Sigmoid colon (tissue), 4 donors: ENCODE results near the gene CELA2A.

Source experiments
- EP300 ChIP-seq, 4 donors: sonication (generic); formaldehyde crosslinking; IDR thresholded peaks; one replicate each; pipeline ENCODE4 v1.6.1; 2017; ENCODE audit warnings: antibody characterized with exemption in 4 of 4
- POLR2A ChIP-seq, 2 donors: fragments of 450-650 bp; IDR thresholded peaks; one replicate each; pipeline ENCODE4 v1.6.1; 2016; ENCODE audit warnings: antibody characterized with exemption in 2 of 2, mild to moderate bottlenecking in 2 of 2, moderate library complexity in 2 of 2
- TF ChIP-seq, protein P1 (sequence below), 4 experiments: fragments of 450-650 bp in 3 of 4; fragments of 200-600 bp in 1 of 4; IDR thresholded peaks; one replicate each; pipeline ENCODE4 v1.5.1; 2016 to 2019; ENCODE audit warnings: antibody characterized with exemption in 4 of 4, mild to moderate bottlenecking in 3 of 4, moderate library complexity in 2 of 4

DNA sequence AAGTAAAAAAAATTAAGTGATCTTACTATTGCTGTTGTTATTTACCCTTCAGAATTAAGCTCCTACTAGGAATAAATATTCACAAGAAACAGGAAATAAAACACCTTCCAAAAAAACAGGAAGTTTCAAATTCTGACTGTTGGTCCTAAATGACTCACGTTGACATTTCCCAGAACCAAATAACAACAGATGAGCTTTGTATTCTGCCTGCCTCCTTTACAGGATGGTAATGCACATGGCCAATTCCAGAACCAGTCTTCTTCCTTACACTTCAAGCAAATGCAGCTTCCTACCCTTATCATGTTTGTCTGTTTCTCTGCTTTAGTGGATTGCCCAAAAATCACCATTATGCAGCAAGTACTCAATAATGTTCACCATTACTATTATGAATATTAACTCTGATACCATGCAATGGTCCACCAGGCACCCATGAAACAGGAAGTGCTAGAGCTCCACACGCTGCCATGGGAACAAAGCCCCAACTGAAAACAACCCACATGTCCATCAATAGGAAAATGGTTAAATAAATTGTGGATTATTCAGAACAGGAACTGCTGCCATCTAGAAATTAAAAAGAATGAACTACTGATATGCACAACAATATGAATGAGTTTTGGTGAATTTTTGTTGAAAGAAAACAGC, 58.6 kb downstream of the CELA2A start:
- TF ChIP-seq POLR2A (IDR thresholded peaks at IDR 0.05) (no peak), EP300 (IDR thresholded peaks at IDR 0.05) (no peak)
- TF ChIP-seq, protein P1, sequence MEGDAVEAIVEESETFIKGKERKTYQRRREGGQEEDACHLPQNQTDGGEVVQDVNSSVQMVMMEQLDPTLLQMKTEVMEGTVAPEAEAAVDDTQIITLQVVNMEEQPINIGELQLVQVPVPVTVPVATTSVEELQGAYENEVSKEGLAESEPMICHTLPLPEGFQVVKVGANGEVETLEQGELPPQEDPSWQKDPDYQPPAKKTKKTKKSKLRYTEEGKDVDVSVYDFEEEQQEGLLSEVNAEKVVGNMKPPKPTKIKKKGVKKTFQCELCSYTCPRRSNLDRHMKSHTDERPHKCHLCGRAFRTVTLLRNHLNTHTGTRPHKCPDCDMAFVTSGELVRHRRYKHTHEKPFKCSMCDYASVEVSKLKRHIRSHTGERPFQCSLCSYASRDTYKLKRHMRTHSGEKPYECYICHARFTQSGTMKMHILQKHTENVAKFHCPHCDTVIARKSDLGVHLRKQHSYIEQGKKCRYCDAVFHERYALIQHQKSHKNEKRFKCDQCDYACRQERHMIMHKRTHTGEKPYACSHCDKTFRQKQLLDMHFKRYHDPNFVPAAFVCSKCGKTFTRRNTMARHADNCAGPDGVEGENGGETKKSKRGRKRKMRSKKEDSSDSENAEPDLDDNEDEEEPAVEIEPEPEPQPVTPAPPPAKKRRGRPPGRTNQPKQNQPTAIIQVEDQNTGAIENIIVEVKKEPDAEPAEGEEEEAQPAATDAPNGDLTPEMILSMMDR (IDR thresholded peaks at IDR 0.05): no peak
